Muscle layer of colon (tissue), 2 donors: ENCODE measurements around the gene ZNF319.
A peak's percentile ranks its signal among the peaks of the same experiment; 100 is the strongest.
"Not testable (repeated sequence)": the region's sequence is repeated elsewhere in the genome, so short reads cannot be mapped to it uniquely, and the experiment has no call there.

Source experiments
- H3K27ac ChIP-seq: one replicate; pipeline ENCODE4 v1.7.0; 2013; ENCODE audit warnings: low read depth, mild to moderate bottlenecking, low read length, moderate library complexity
- H3K27me3 ChIP-seq, 2 donors: one replicate each; pipeline ENCODE4 v1.7.0; 2013; ENCODE audit warnings: low read length in 2 of 2, mild to moderate bottlenecking in 2 of 2; ENCODE audit not compliant: insufficient read depth in 2 of 2, control insufficient read depth in 1 of 2
- H3K36me3 ChIP-seq: one replicate; pipeline ENCODE4 v1.7.0; 2013; ENCODE audit warnings: mild to moderate bottlenecking, low read length; ENCODE audit not compliant: insufficient read depth
- H3K4me1 ChIP-seq: one replicate; pipeline ENCODE4 v1.7.0; 2013; ENCODE audit warnings: mild to moderate bottlenecking, low read length; ENCODE audit not compliant: insufficient read depth
- H3K4me3 ChIP-seq, 2 donors: one replicate each; pipeline ENCODE4 v1.7.0; 2013; ENCODE audit warnings: low read length in 2 of 2, low read depth in 1 of 2, mild to moderate bottlenecking in 1 of 2, moderate library complexity in 1 of 2
- H3K9ac ChIP-seq: one replicate; pipeline ENCODE4 v1.7.0; 2013; ENCODE audit warnings: low read length
- H3K9me3 ChIP-seq: one replicate; pipeline ENCODE4 v1.7.0; 2013; ENCODE audit warnings: mild to moderate bottlenecking, low read length
- donor health status: abdominal sarcoma.
- donor health status: Adenocarcinoma of cecum.

ZNF319 gene

DNA sequence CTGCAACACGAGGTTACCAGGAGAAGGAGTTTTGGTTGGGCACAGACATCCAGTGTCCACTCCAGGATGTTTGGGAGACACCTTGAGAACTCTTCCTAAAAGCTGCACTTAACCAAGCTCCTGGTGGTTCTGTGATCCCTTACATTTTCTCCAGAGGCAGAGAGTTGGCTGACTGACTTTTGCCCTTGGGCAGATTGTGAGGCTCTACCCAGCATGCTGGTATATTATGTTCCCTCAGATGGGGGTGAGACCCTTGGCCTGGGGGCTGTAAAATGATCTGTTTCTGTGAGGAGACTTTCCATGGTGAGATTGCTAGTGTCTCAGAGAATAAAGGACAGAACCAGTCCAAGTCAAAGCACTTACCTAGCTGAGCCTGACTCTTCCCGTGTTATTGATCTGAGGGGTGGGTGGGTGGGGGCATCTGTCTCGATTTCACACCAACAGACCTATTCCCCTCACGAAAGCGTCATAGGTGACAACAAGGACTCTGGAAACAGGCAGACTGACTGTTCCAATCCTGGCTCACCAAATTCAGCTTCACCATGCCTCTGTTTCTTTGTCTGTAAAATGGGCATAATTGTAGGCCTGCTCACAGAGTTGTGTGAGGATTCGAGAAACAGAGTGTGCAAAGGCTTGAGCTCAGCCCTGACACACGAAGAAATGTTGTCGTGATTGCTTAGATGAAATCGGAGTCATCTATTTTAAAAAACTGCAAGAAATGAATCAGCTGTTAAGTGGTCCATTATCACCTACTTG, 12.9 kb upstream of the ZNF319 start:
- Histone ChIP-seq H3K27ac (no peak overlapping the region), H3K9me3 (no peaks in the 10 kb centered on the region), H3K36me3 (peaks cover 31% of the 10 kb centered on the region), H3K9ac (no peak overlapping the region), H3K4me3 (no peak overlapping the region), H3K4me1 (peaks cover 10% of the 10 kb centered on the region), H3K27me3 (no peaks in the 10 kb centered on the region)

GRCh38 chr16:58012481-58012880, 12.0 kb upstream of the ZNF319 start:
- no peaks in the 10 kb centered on the region for H3K9me3 ChIP-seq
- no peaks in the 10 kb centered on the region for H3K27me3 ChIP-seq
- H3K9ac ChIP-seq: no peak overlapping the region
- peaks cover 31% of the 10 kb centered on the region for H3K36me3 ChIP-seq
- H3K4me1 ChIP-seq: peaks cover 9% of the 10 kb centered on the region
- H3K4me3 ChIP-seq: no peak overlapping the region
- H3K27ac ChIP-seq: no peak overlapping the region

GRCh38 chr16:58011652-58012051, 11.2 kb upstream of the ZNF319 start:
- Histone ChIP-seq H3K36me3 (peaks cover 31% of the 10 kb centered on the region), H3K9ac (no peak overlapping the region), H3K4me1 (peaks cover 1% of the 10 kb centered on the region), H3K9me3 (no peaks in the 10 kb centered on the region), H3K27me3 (no peaks in the 10 kb centered on the region), H3K4me3 (no peak overlapping the region), H3K27ac (no peak overlapping the region)

DNA sequence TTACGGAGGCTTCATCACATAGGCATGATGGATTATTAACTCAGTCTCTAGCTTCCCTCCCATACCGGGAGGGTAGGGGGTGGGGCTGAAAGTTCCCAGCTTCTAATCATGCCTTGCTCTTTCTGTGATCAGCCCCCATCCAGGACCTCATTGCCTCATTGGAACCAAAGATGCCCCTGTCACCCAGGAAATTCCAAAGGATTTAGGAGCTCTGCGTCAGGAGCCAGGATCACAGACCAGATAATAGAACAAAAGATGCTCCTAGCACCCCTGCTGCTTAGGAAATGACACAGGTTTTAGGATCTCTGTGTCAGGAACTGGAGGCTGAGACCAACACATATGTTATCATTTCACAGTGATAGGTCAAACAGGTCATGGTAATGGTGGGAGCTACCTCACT, 10.4 kb upstream of the ZNF319 start:
- Histone ChIP-seq H3K9ac (no peak overlapping the region), H3K27ac (no peak overlapping the region), H3K36me3 (peaks cover 31% of the 10 kb centered on the region), H3K4me3 (no peak overlapping the region), H3K27me3 (no peaks in the 10 kb centered on the region), H3K4me1 (no peaks in the 10 kb centered on the region), H3K9me3 (no peaks in the 10 kb centered on the region)

DNA sequence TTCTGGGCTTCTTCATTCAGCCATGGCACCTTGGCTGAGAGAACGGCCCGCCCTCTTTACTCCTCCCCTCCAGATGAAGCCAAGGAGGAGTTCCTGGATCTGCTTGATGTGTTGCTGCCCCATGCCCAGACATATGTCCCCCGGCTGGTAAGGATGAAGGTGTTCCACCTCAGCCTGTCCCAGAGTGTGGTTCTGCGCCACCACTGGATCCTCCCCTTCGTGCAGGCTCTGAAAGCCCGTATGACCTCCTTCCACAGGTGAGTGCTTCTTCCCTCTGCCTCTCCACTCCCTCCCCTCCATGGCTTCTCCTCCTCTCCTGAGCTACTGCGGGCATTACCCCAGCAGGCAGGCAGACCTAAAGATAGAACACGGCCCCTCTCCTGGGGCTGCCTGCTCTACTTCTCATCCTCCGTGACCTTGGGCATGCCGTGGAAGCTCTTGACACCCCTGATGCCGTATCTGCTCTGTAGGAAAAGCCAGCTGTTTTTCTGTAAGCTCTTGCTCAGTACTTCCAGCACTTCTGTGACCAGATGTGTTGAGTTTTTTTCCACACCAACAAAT, 9.5 kb upstream of the ZNF319 start:
- H3K36me3 ChIP-seq: peaks cover 27% of the 10 kb centered on the region

DNA sequence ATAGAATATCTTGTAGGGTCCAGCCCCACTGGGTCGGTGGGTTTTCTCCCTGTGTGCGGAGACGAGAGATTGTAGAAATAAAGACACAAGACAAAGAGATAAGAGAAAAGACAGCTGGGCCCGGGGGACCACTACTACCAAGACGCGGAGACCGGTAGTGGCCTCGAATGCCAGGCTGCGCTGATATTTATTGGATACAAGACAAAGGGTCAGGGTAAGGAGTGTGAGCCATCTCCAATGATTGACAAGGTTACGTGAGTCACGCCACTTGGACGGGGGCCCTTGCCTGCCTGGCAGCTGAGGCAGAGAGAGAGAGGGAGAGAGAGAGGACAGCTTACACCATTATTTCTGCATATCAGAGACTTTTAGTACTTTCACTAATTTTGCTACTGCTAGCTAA, 4.3 kb upstream of the ZNF319 start:
- H3K9me3 ChIP-seq, H3K9ac ChIP-seq, H3K4me3 ChIP-seq, H3K36me3 ChIP-seq, H3K27ac ChIP-seq, H3K4me1 ChIP-seq, H3K27me3 ChIP-seq: not testable (repeated sequence)

More for the DNA sequence above, 9.5 kb upstream of the ZNF319 start:
- Histone ChIP-seq H3K27me3 (no peaks in the 10 kb centered on the region), H3K27ac (no peak overlapping the region), H3K4me1 (no peaks in the 10 kb centered on the region), H3K9me3 (no peaks in the 10 kb centered on the region), H3K9ac (no peak overlapping the region), H3K4me3 (no peak overlapping the region)

DNA sequence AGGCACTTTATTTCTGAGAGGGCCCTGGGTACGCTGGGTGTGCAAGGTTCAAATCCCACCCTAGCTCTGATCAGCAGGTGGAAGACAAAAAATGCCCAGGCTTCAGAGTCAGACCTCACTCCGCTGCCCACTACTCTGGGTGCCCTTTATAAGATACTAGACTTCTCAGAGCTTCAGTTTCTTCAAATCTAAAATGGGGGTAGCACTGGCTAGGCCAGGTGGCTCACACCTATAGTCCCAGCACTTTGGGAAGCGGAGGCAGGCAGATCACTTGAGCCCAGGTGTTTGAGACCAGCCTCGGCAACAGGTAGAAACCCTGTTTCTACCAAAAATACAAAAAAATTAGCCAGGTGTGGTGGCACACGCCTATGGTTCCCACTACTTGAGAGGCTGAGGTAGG, 2.5 kb upstream of the ZNF319 start:
- no peak overlapping the region for H3K4me3 ChIP-seq
- peaks cover 12% of the 10 kb centered on the region for H3K4me1 ChIP-seq
- H3K9me3 ChIP-seq: no peaks in the 10 kb centered on the region
- no peaks in the 10 kb centered on the region for H3K27me3 ChIP-seq
- H3K9ac ChIP-seq: no peak overlapping the region
- H3K27ac ChIP-seq: no peak overlapping the region
- no peaks in the 10 kb centered on the region for H3K36me3 ChIP-seq

GRCh38 chr16:58002416-58002800, 1.9 kb upstream of the ZNF319 start:
- no peak overlapping the region for H3K27ac ChIP-seq
- peaks cover 4% of the 10 kb centered on the region for H3K36me3 ChIP-seq
- H3K4me3 ChIP-seq: no peak overlapping the region
- peaks cover 12% of the 10 kb centered on the region for H3K4me1 ChIP-seq
- no peaks in the 10 kb centered on the region for H3K27me3 ChIP-seq
- no peak overlapping the region for H3K9ac ChIP-seq
- H3K9me3 ChIP-seq: no peaks in the 10 kb centered on the region

DNA sequence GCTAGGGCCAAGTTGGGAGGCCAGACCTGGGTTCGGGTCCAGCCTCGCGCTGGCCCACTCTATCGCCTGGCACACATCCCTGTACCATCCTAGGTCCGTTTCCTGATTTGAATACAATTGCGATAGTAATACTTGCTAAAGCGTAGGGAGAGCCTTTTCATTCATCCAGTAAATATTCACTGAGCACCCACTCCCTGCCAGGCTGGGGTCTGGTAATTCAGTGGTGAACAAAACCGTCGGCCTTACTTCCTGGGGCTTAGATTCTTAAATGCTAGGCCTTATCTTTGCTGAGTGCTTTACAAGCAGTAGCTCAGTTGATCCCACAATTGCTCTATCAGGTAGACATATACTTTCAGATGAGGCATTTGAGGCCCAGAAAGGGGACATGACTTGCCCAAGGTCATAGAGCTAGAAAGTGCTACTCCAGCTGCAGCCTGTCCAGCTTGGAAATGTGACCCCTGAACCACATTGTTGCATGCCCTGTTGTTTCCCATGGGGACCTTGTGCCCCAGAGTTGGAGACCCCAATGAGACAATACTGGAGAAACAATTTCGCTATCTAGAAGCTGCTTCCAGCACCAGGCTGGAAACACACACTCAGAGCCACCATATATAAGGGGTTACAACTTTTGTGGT, 1.4 kb upstream of the ZNF319 start:
- no peaks in the 10 kb centered on the region for H3K27me3 ChIP-seq
- peak overlapping the region; percentile 97 for H3K27ac ChIP-seq
- H3K36me3 ChIP-seq: peaks cover 10% of the 10 kb centered on the region
- H3K9ac ChIP-seq: no peak overlapping the region
- peaks cover 12% of the 10 kb centered on the region for H3K4me1 ChIP-seq
- H3K9me3 ChIP-seq: no peaks in the 10 kb centered on the region
- H3K4me3 ChIP-seq: peak overlapping the region; percentile 87 to 94

GRCh38 chr16:58000706-58001676, 519 bp upstream of the ZNF319 start, which contains the start of gene USB1:
Gene USB1, plus strand, starts transcription at chr16:58001407. Its CDS starts 77 bp downstream, at chr16:58001484.
- Histone ChIP-seq H3K27ac (peak within 1 kb of the TSS; percentile 97), H3K9ac (peak within 1 kb of the TSS; percentile 33), H3K36me3 (peaks cover 19% of the 10 kb centered on the region), H3K27me3 (no peaks in the 10 kb centered on the region), H3K9me3 (no peaks in the 10 kb centered on the region), H3K4me3 (peak within 1 kb of the TSS; percentile 87 to 94), H3K4me1 (peaks cover 12% of the 10 kb centered on the region)
